Activated B cell treated with CpG ODN at 0.5 μM for 24 hours (primary cell): ENCODE results near the gene FZD8. TPM values are rescaled to one million over a fixed set of nuclear protein-coding genes. Genes with fewer than 3 reads are reported as not detected.
A peak's percentile ranks its signal among the peaks of the same experiment; 100 is the strongest.

Experiments
- ATAC-seq: fragments of 200-7000 bp; cut with Tn5 transposase; one replicate; pipeline ENCODE4 v1.10.0; 2021; ENCODE audit warnings: low read depth, mild to moderate bottlenecking, moderate library complexity
- CTCF ChIA-PET: fragments of 350-600 bp; sonication (Branson Sonifier 250); formaldehyde crosslinking; loops from one replicate; lab custom pipeline; 2021; ENCODE audit warnings: antibody characterized with exemption; lab: Charles Lee
- POLR2A ChIA-PET: fragments of 350-600 bp; sonication (Branson Sonifier 250); formaldehyde crosslinking; loops from one replicate; lab custom pipeline; 2021; ENCODE audit warnings: antibody characterized with exemption; lab: Charles Lee
- DNase-seq: peaks from one replicate; pipeline ENCODE4 v3.0.0; 2022
- H3K27ac Mint-ChIP-seq: one replicate; pipeline ENCODE4 v1.8.0; 2020; ENCODE audit warnings: mixed read lengths
- H3K27me3 Mint-ChIP-seq: one replicate; pipeline ENCODE4 v1.8.0; 2021; ENCODE audit warnings: mixed read lengths
- H3K36me3 Mint-ChIP-seq: one replicate; pipeline ENCODE4 v1.8.0; 2021; ENCODE audit warnings: low read depth, mixed read lengths
- H3K4me1 Mint-ChIP-seq: one replicate; pipeline ENCODE4 v1.8.0; 2021; ENCODE audit warnings: mixed read lengths
- H3K4me3 Mint-ChIP-seq: one replicate; pipeline ENCODE4 v1.8.0; 2020; ENCODE audit warnings: mild to moderate bottlenecking, mixed read lengths
- H3K9me3 Mint-ChIP-seq: one replicate; pipeline ENCODE4 v1.8.0; 2020; ENCODE audit warnings: mixed read lengths
- CTCF ChIP-seq: fragments of 200-600 bp; IDR thresholded peaks from one replicate; pipeline ENCODE4 v1.8.0; 2022; ENCODE audit warnings: antibody characterized with exemption, mild to moderate bottlenecking
- intact Hi-C: fragments of 100-400 bp; cut with micrococcal nuclease; formaldehyde crosslinking; loops from one replicate; pipeline ENCODE4 v1.15.1; 2024
- total RNA-seq: library from RNA; stranded (reverse); gene quantifications from 2 replicates; pipeline ENCODE4 v1.2.3, GENCODE V29; 2022

Gene FZD8
- total RNA-seq, 1 donor from 2014 or later = 0.22 TPM

- ChIA-PET CTCF (interaction anchor here (1.1 to 1.6 kb wide), 2 partner anchors 1086 to 1242 kb away, joined by 3 to 8 read pairs; no protein-coding TSS in a partner anchor), POLR2A (no interaction called here)
- ATAC-seq (no peak), DNase-seq (no peak)
- H3K27me3 Mint-ChIP-seq = peaks cover 42% of the 10 kb centered on the region
- no peak overlapping the region for H3K27ac Mint-ChIP-seq
- intact Hi-C loops = loop anchor here (5.0 to 10.0 kb wide), 2 partner anchors 394 to 1858 kb away; no protein-coding TSS in a partner anchor
- no peaks in the 10 kb centered on the region for H3K9me3 Mint-ChIP-seq
- H3K36me3 Mint-ChIP-seq = no peaks in the 10 kb centered on the region
- peak overlapping the region; percentile 60 for H3K4me3 Mint-ChIP-seq
- no peak for TF ChIP-seq CTCF
- peaks cover 29% of the 10 kb centered on the region for H3K4me1 Mint-ChIP-seq
These were observed 2.9 kb downstream of the FZD8 start for GRCh38 chr10:35639021-35639727.

- ChIA-PET POLR2A (no interaction called here), CTCF (interaction anchor here (1.1 to 4.9 kb wide), 3 partner anchors 75 to 1242 kb away, joined by 4 to 35 read pairs (median 8); no protein-coding TSS in a partner anchor)
- ATAC-seq = no peak
- no peak for TF ChIP-seq CTCF
- peak overlapping the region; percentile 2 for H3K4me3 Mint-ChIP-seq
- H3K27me3 Mint-ChIP-seq = peaks cover 38% of the 10 kb centered on the region
- no peak for DNase-seq
- H3K9me3 Mint-ChIP-seq = no peaks in the 10 kb centered on the region
- H3K4me1 Mint-ChIP-seq = peaks cover 21% of the 10 kb centered on the region
- H3K36me3 Mint-ChIP-seq = no peaks in the 10 kb centered on the region
- no peak overlapping the region for H3K27ac Mint-ChIP-seq
- intact Hi-C loops = loop anchor here (5.0 to 10.0 kb wide), 2 partner anchors 393 to 1859 kb away; no protein-coding TSS in a partner anchor
These were observed 4.0 kb downstream of the FZD8 start for GRCh38 chr10:35638101-35638500.

- Mint-ChIP-seq H3K9me3 (no peaks in the 10 kb centered on the region), H3K27me3 (peaks cover 38% of the 10 kb centered on the region), H3K4me1 (peaks cover 17% of the 10 kb centered on the region), H3K27ac (no peak overlapping the region), H3K36me3 (no peaks in the 10 kb centered on the region), H3K4me3 (no peak overlapping the region)
- TF ChIP-seq CTCF = no peak
- ChIA-PET CTCF (interaction anchor here (1.1 to 4.9 kb wide), 4 partner anchors 74 to 1858 kb away, joined by 3 to 35 read pairs (median 6); no protein-coding TSS in a partner anchor), POLR2A (no interaction called here)
- intact Hi-C loops = loop anchor here (5.0 to 10.0 kb wide), 2 partner anchors 393 to 1860 kb away; no protein-coding TSS in a partner anchor
- no peak for DNase-seq
- no peak for ATAC-seq
These were observed 4.6 kb downstream of the FZD8 start for GRCh38 chr10:35637462-35637861.

GRCh38 chr10:35636956-35637355, 5.1 kb downstream of the FZD8 start:
- H3K27me3 Mint-ChIP-seq = peaks cover 36% of the 10 kb centered on the region

More at GRCh38 chr10:35636956-35637355, 5.1 kb downstream of the FZD8 start:
- POLR2A ChIA-PET = no interaction called here
- H3K4me3 Mint-ChIP-seq = no peak overlapping the region
- CTCF ChIA-PET = interaction anchor here (0.9 to 4.9 kb wide), 3 partner anchors 1088 to 1859 kb away, joined by 3 to 35 read pairs (median 3); no protein-coding TSS in a partner anchor
- no peak for ATAC-seq
- H3K9me3 Mint-ChIP-seq = no peaks in the 10 kb centered on the region
- no peak for DNase-seq
- peaks cover 13% of the 10 kb centered on the region for H3K4me1 Mint-ChIP-seq
- H3K36me3 Mint-ChIP-seq = no peaks in the 10 kb centered on the region
- intact Hi-C loops = loop anchor here (5.0 to 10.0 kb wide), 2 partner anchors 392 to 1860 kb away; no protein-coding TSS in a partner anchor
- no peak for TF ChIP-seq CTCF
- H3K27ac Mint-ChIP-seq = no peak overlapping the region
